ENCODE data around the gene PELI2.

- TF ChIP-seq GATA2 (IDR thresholded peaks at IDR 0.05; ENCODE audit: low read depth, low read length) (no peak), GATA3 (IDR thresholded peaks at IDR 0.05; ENCODE audit: low read depth, low read length) (no peak)
Observed at GRCh38 chr14:56131865-56132833, 13.9 kb downstream of the PELI2 start.

All from SH-SY5Y (cell line).